Endothelial cell of umbilical vein (primary cell): ENCODE results near the gene KDM4B. TPM values are rescaled to one million over a fixed set of nuclear protein-coding genes. Genes with fewer than 3 reads are reported as not detected.

Experiments
- BruUV-seq: library from RNA; stranded (reverse); fragments of 400-500 nt; replicated peaks from 2 replicates; lab custom pipeline; 2021; lab: Mats Ljungman, UMichigan
- CTCF ChIA-PET: fragments of 300-600, 350-600 bp; sonication (Branson Sonifier 250); formaldehyde crosslinking; loops from one replicate; lab custom pipeline; 2021; ENCODE audit warnings: antibody characterized with exemption, inconsistent platforms; lab: Charles Lee
- POLR2A ChIA-PET: fragments of 300-600, 350-600 bp; sonication (Branson Sonifier 250); formaldehyde crosslinking; loops from one replicate; lab custom pipeline; 2021; ENCODE audit warnings: antibody characterized with exemption, inconsistent platforms; lab: Charles Lee
- DNase-seq: peaks from one replicate; pipeline ENCODE4 v3.0.0-alpha.2; 2011; ENCODE audit warnings: low read depth, low spot score
- FAIRE-seq: peaks from 2 replicates; lab custom pipeline; 2011; peaks lifted over from hg19 to GRCh38; lab: Jason Lieb, UNC
- H2AFZ ChIP-seq: 2 replicates; pipeline ENCODE4 v1.6.0; 2012; ENCODE audit warnings: low read depth, low read length, control low read depth, inconsistent platforms
- H3K27ac ChIP-seq: 2 replicates; pipeline ENCODE4 v1.5.1; 2011; ENCODE audit warnings: low read depth, mild to moderate bottlenecking, control low read depth, low read length, moderate library complexity; ENCODE audit not compliant: insufficient read depth
- H3K27me3 ChIP-seq, 2 experiments: 2 replicates each; pipeline versions ENCODE4 v1.6.0 to v1.6.1; 2011; ENCODE audit warnings: low read length in 2 of 2, mixed read lengths in 1 of 2; ENCODE audit not compliant: control insufficient read depth in 2 of 2, insufficient read depth in 2 of 2
- H3K36me3 ChIP-seq, 2 experiments: 2 replicates in 1 of 2; 3 replicates in 1 of 2; pipeline ENCODE4 v1.5.1; 2011; ENCODE audit warnings: low read length in 2 of 2, mild to moderate bottlenecking in 1 of 2, moderate library complexity in 1 of 2; ENCODE audit not compliant: control insufficient read depth in 2 of 2, insufficient read depth in 2 of 2; ENCODE audit errors: extremely low read depth in 1 of 2
- H3K4me1 ChIP-seq: 3 replicates; pipeline ENCODE4 v1.5.1; 2011; ENCODE audit warnings: mild to moderate bottlenecking, low read length; ENCODE audit not compliant: control insufficient read depth, insufficient read depth; ENCODE audit errors: extremely low read depth
- H3K4me2 ChIP-seq: 2 replicates; pipeline ENCODE4 v1.6.1; 2011; ENCODE audit warnings: low read length, control low read depth, mixed read lengths; ENCODE audit not compliant: insufficient read depth
- H3K4me3 ChIP-seq, 3 experiments: fragments of 200-600 bp in 1 of 3; sonication (generic), shearing (Covaris generic) in 1 of 3; replicated peaks in 1 of 3; 2 replicates each; pipeline ENCODE4 v1.5.1; 2011 to 2016; ENCODE audit warnings: control low read depth in 3 of 3, low read length in 3 of 3, mild to moderate bottlenecking in 2 of 3, inconsistent platforms in 1 of 3, low read depth in 1 of 3, moderate library complexity in 1 of 3; ENCODE audit not compliant: insufficient read depth in 1 of 3
- H3K79me2 ChIP-seq: 2 replicates; pipeline ENCODE4 v1.6.0; 2012; ENCODE audit warnings: low read length, inconsistent platforms; ENCODE audit not compliant: control insufficient read depth, insufficient read depth
- H3K9ac ChIP-seq: replicated peaks from 2 replicates; pipeline ENCODE3; 2011; ENCODE audit warnings: low read length, control low read depth; ENCODE audit not compliant: insufficient read depth; ENCODE audit errors: extremely low read depth
- H3K9me1 ChIP-seq: replicated peaks from 3 replicates; pipeline ENCODE4 v1.6.0; 2011; ENCODE audit warnings: mild to moderate bottlenecking, low read length; ENCODE audit not compliant: control insufficient read depth, insufficient read depth; ENCODE audit errors: extremely low read depth
- H3K9me3 ChIP-seq: replicated peaks from 2 replicates; pipeline ENCODE4 v1.5.1; 2012; ENCODE audit warnings: low read length, inconsistent platforms; ENCODE audit not compliant: control insufficient read depth, insufficient read depth
- H4K20me1 ChIP-seq: replicated peaks from 2 replicates; pipeline ENCODE3; 2011; ENCODE audit warnings: mild to moderate bottlenecking, low read length; ENCODE audit not compliant: control insufficient read depth, insufficient read depth; ENCODE audit errors: extremely low read depth
- EZH2 ChIP-seq: IDR thresholded peaks from 2 replicates; pipeline ENCODE4 v1.6.1; 2012; ENCODE audit warnings: borderline replicate concordance, low read depth, mild to moderate bottlenecking, moderate library complexity, low read length, inconsistent platforms; ENCODE audit not compliant: severe bottlenecking
- FOS ChIP-seq: IDR thresholded peaks from 2 replicates; pipeline ENCODE4 v1.6.1; 2011; ENCODE audit warnings: mild to moderate bottlenecking, low read length, moderate library complexity, borderline replicate concordance; ENCODE audit not compliant: insufficient read depth
- GATA2 ChIP-seq: IDR thresholded peaks from 2 replicates; pipeline ENCODE4 v1.7.0; 2011; ENCODE audit warnings: low read depth, mild to moderate bottlenecking, moderate library complexity, mixed read lengths, low read length; ENCODE audit not compliant: insufficient read length, insufficient read depth
- JUN ChIP-seq: IDR thresholded peaks from 2 replicates; pipeline ENCODE4 v1.6.1; 2011; ENCODE audit warnings: borderline replicate concordance, low read depth; ENCODE audit not compliant: insufficient read length, insufficient read depth
- MYC ChIP-seq: IDR thresholded peaks from one replicate; pipeline ENCODE4 v1.6.1; 2011; ENCODE audit warnings: mild to moderate bottlenecking, low read depth, low read length
- POLR2A ChIP-seq: IDR thresholded peaks from 2 replicates; pipeline ENCODE4 v1.6.1; 2012; ENCODE audit warnings: low read depth, mild to moderate bottlenecking, control low read depth, low read length
- POLR2AphosphoS5 ChIP-seq: IDR thresholded peaks from 2 replicates; pipeline ENCODE4 v1.6.1; 2012; ENCODE audit warnings: low read depth, mild to moderate bottlenecking, control low read depth, low read length, moderate library complexity; ENCODE audit not compliant: insufficient read depth
- dilution Hi-C: fragments of 300-500 bp; cut with MboI; formaldehyde crosslinking; loops from one replicate; pipeline ENCODE4 v1.15.0; 2019; ENCODE audit warnings: low sequenced_read_pairs; ENCODE audit not compliant: extremely low pct_ligation_motif_present
- intact Hi-C: fragments of 100-400 bp; cut with micrococcal nuclease; formaldehyde crosslinking; loops from one replicate; pipeline ENCODE4 v1.10.0; 2022
- polyA plus RNA-seq, 4 experiments: library from polyadenylated mRNA; depleted of rRNA in 3 of 4; stranded (reverse) in 3 of 4; unstranded in 1 of 4; fragments of >200 nt; gene quantifications; 2 replicates each; pipeline versions ENCODE4 v1.2.1 to v1.2.3, GENCODE V29; 2011 to 2012; ENCODE audit warnings: missing spikeins in 1 of 4
- total RNA-seq: library from RNA; stranded (reverse); gene quantifications from 2 replicates; pipeline ENCODE4 v1.2.3, GENCODE V29; 2021
- TF ChIP-seq, protein P1 (sequence below): IDR thresholded peaks from 2 replicates; pipeline ENCODE4 v1.6.1; 2011; ENCODE audit not compliant: insufficient read depth, insufficient read length
- TF ChIP-seq, protein P2 (sequence below), 2 donors: IDR thresholded peaks; 1 replicate in 1 of 2; 2 replicates in 1 of 2; pipeline ENCODE4 v1.5.1; 2011; ENCODE audit warnings: low read length in 2 of 2, mild to moderate bottlenecking in 2 of 2, moderate library complexity in 2 of 2, control low read depth in 1 of 2, inconsistent platforms in 1 of 2, low read depth in 1 of 2; ENCODE audit not compliant: insufficient read depth in 1 of 2; ENCODE audit errors: extremely low read depth in 1 of 2

KDM4B gene
- total and polyA plus RNA-seq, 2 donors (not counting 3 experiments of a cell fraction or from before 2014, with no cell fraction given): 12.4 to 37.2 TPM

- Histone ChIP-seq H2AFZ (no peak overlapping the region), H3K27ac (no peak overlapping the region), H3K36me3 (no peaks in the 10 kb centered on the region), H3K9ac (no peak overlapping the region), H3K9me3 (no peaks in the 10 kb centered on the region), H3K79me2 (no peaks in the 10 kb centered on the region), H3K4me3 (no peak overlapping the region), H3K4me2 (no peak overlapping the region), H3K4me1 (no peaks in the 10 kb centered on the region), H4K20me1 (no peaks in the 10 kb centered on the region), H3K9me1 (no peaks in the 10 kb centered on the region), H3K27me3 (peaks cover 0 to 3% of the 10 kb centered on the region in 2 experiments)
- intact Hi-C loops (no loop called here), dilution Hi-C loops (no loop called here)
- no TSS peak for BruUV-seq
- ChIA-PET CTCF (no interaction called here), POLR2A (no interaction called here)
- DNase-seq: no peak
- no peak for TF ChIP-seq FOS
- no peak for TF ChIP-seq GATA2
- TF ChIP-seq POLR2A: no peak
- TF ChIP-seq, protein P1, sequence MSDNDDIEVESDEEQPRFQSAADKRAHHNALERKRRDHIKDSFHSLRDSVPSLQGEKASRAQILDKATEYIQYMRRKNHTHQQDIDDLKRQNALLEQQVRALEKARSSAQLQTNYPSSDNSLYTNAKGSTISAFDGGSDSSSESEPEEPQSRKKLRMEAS: no peak
- no peak for TF ChIP-seq POLR2AphosphoS5
- TF ChIP-seq MYC: no peak
- no peak for TF ChIP-seq JUN
- no peak for FAIRE-seq
Observed at GRCh38 chr19:5193192-5193591, 224.3 kb downstream of the KDM4B start.

DNA sequence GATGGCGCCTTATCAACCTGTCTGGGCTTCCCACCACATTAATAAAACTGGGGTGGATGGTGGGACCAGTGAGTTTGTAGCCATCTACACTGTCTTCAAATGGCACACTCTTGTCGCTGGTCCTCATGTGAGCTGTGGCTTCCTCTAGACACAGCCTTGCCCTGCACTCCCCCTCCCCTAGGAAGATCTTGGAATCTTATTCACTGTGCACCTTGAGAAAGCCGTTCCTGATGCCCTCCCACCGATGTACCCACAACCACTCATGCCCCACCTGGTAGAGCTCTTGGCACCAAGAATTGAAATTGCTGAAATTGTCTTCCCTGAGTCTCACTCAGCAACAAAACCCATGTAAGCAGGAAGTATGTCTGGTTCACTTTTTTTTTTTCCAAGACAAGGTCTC is 225.7 kb downstream of the KDM4B start:
- H3K9ac ChIP-seq: no peak overlapping the region
- no peak for FAIRE-seq
- H4K20me1 ChIP-seq: no peaks in the 10 kb centered on the region
- H3K27me3 ChIP-seq: no peaks in the 10 kb centered on the region
- no peak for TF ChIP-seq EZH2
- TF ChIP-seq, protein P2, sequence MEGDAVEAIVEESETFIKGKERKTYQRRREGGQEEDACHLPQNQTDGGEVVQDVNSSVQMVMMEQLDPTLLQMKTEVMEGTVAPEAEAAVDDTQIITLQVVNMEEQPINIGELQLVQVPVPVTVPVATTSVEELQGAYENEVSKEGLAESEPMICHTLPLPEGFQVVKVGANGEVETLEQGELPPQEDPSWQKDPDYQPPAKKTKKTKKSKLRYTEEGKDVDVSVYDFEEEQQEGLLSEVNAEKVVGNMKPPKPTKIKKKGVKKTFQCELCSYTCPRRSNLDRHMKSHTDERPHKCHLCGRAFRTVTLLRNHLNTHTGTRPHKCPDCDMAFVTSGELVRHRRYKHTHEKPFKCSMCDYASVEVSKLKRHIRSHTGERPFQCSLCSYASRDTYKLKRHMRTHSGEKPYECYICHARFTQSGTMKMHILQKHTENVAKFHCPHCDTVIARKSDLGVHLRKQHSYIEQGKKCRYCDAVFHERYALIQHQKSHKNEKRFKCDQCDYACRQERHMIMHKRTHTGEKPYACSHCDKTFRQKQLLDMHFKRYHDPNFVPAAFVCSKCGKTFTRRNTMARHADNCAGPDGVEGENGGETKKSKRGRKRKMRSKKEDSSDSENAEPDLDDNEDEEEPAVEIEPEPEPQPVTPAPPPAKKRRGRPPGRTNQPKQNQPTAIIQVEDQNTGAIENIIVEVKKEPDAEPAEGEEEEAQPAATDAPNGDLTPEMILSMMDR (IDR thresholded peaks at IDR 0.05; ENCODE audit: extremely low read depth in 1 of 2, insufficient read depth in 1 of 2, low read depth in 1 of 2, low read length in 2 of 2): no peak
- TF ChIP-seq GATA2: no peak
- no peak for TF ChIP-seq POLR2A
- TF ChIP-seq FOS: no peak
- no peak for TF ChIP-seq POLR2AphosphoS5
- TF ChIP-seq JUN: no peak
- TF ChIP-seq, protein P1: no peak
- no peak for TF ChIP-seq MYC
- BruUV-seq: no TSS peak
- no peak overlapping the region for H3K4me3 ChIP-seq
- no peaks in the 10 kb centered on the region for H3K9me3 ChIP-seq
- intact Hi-C loops (no loop called here), dilution Hi-C loops (no loop called here)
- H3K27ac ChIP-seq: no peak overlapping the region
- no peak overlapping the region for H3K4me2 ChIP-seq
- CTCF ChIA-PET: no interaction called here
- POLR2A ChIA-PET: no interaction called here
- H3K9me1 ChIP-seq: no peaks in the 10 kb centered on the region
- H3K36me3 ChIP-seq: no peaks in the 10 kb centered on the region
- H2AFZ ChIP-seq: no peak overlapping the region
- no peaks in the 10 kb centered on the region for H3K4me1 ChIP-seq
- no peaks in the 10 kb centered on the region for H3K79me2 ChIP-seq
- no peak for DNase-seq
